Measurements from ENCODE around the gene MFN2. TPM values are rescaled to one million over a fixed set of nuclear protein-coding genes. Genes with fewer than 3 reads are reported as not detected.
A peak's percentile ranks its signal among the peaks of the same experiment; 100 is the strongest.

Gene MFN2
- total RNA-seq, 1 donor from 2014 or later, result 37.6 TPM

DNA sequence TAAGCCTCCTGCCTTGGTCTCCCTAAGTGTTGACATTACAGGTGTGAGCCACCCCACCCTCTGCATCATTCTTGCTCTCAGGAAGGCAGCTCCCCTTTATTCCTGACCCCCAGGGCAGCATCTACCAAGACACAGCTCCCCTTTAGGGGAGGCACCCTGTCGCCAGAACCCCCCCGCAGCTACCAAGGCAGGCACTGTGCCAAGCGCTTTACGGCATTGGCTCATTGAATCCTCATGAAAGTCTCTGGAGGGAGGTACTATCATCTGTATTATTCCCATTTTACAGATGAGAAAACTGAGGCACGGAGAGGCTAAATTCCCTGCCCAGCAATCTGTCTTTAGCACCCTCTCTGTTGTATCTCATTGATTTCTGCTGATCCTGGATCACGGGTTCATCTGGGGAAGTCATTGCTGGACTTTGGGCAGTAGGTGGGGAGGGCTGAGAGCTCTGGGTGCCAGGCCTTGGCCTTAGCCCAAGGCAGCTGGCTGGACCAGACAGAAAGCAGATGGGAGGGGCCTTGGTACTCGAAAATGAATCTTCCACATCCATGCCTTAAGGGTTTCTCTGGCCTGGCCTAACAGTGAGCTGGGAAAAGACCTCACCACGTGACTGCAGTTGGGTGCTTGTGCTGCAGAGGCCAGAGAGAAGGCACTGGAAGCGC, 39.9 kb upstream of the MFN2 start:
- Histone ChIP-seq H3K27me3 (ENCODE audit: control insufficient read depth in 3 of 3, insufficient read depth in 3 of 3, low read length in 3 of 3) (no peaks in the 10 kb centered on the region), H3K4me3 (ENCODE audit: low read length in 3 of 3) (no peak overlapping the region), H3K9me3 (ENCODE audit: control insufficient read depth in 3 of 3, low read length in 3 of 3) (no peaks in the 10 kb centered on the region), H3K27ac (ENCODE audit: low read depth, low read length) (no peak overlapping the region), H3K36me3 (ENCODE audit: control insufficient read depth in 3 of 3, insufficient read depth in 3 of 3, low read length in 3 of 3) (peaks cover 2 to 3% (median 3%) of the 10 kb centered on the region in 3 donors), H3K4me1 (ENCODE audit: control insufficient read depth in 3 of 3, insufficient read depth in 3 of 3, low read length in 3 of 3) (peaks cover 48 to 59% (median 59%) of the 10 kb centered on the region in 3 donors), H3K9ac (ENCODE audit: low read depth in 1 of 3, low read length in 3 of 3) (peak overlapping the region in 1 of 3 donors; percentile 28)

DNA sequence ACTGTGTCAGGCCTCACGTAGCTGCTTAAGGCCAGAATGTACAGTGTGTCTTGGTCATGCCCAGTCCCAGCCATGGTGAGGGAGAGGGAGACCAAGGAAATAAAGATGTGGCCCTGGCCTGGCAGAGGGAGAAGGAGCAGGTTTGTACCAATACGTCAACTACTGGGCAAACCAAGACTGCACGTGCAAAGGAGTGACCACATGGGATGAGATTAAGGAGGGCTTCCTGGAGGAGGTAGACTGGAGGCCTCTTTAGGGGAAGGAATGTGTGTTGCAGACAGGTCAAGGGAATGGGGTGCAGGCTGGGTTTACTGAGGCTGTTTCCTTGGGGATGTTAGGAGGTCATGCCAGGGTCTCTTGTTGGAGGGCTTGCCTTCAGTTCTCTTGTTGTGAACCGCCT, 38.0 kb upstream of the MFN2 start:
- Histone ChIP-seq H3K9me3 (ENCODE audit: control insufficient read depth in 3 of 3, low read length in 3 of 3) (no peaks in the 10 kb centered on the region), H3K4me1 (ENCODE audit: control insufficient read depth in 3 of 3, insufficient read depth in 3 of 3, low read length in 3 of 3) (peaks cover 43 to 49% (median 49%) of the 10 kb centered on the region in 3 donors), H3K36me3 (ENCODE audit: control insufficient read depth in 3 of 3, insufficient read depth in 3 of 3, low read length in 3 of 3) (peaks cover 2 to 3% (median 3%) of the 10 kb centered on the region in 3 donors), H3K9ac (ENCODE audit: low read depth in 1 of 3, low read length in 3 of 3) (no peak overlapping the region), H3K4me3 (ENCODE audit: low read length in 3 of 3) (no peak overlapping the region), H3K27me3 (ENCODE audit: control insufficient read depth in 3 of 3, insufficient read depth in 3 of 3, low read length in 3 of 3) (no peaks in the 10 kb centered on the region), H3K27ac (ENCODE audit: low read depth, low read length) (no peak overlapping the region)

DNA sequence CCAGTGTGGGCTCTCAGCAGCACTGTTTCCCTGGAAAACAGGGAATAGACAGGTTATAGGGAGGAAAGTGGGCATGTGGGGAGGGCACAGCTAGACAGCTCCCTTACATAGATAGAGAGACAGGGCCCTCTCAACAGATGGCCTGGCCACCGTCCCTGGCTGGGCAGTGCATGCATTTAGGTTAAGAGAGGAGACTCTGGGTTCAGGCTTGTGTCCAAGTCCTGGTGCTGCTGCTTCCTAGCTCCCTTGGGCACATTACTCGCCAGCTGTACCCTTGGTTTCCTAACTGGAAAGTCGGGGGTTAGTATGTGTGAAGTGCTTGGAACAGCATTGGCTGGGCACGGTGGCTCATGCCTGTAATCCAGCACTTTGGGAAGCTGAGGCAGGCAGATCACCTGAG, 36.6 kb upstream of the MFN2 start:
- no peaks in the 10 kb centered on the region for H3K27me3 ChIP-seq (ENCODE audit: control insufficient read depth in 3 of 3, insufficient read depth in 3 of 3, low read length in 3 of 3)
- H3K4me3 ChIP-seq (ENCODE audit: low read length in 3 of 3), result peak overlapping the region in 1 of 3 donors; percentile 17
- no peaks in the 10 kb centered on the region for H3K9me3 ChIP-seq (ENCODE audit: control insufficient read depth in 3 of 3, low read length in 3 of 3)
- H3K27ac ChIP-seq (ENCODE audit: low read depth, low read length), result peak overlapping the region; percentile 40
- H3K9ac ChIP-seq (ENCODE audit: low read depth in 1 of 3, low read length in 3 of 3), result peak overlapping the region in 2 of 3 donors; percentile 33 to 50
- H3K4me1 ChIP-seq (ENCODE audit: control insufficient read depth in 3 of 3, insufficient read depth in 3 of 3, low read length in 3 of 3), result peaks cover 35 to 39% (median 38%) of the 10 kb centered on the region in 3 donors
- H3K36me3 ChIP-seq (ENCODE audit: control insufficient read depth in 3 of 3, insufficient read depth in 3 of 3, low read length in 3 of 3), result peaks cover under 1 to 4% (median under 1%) of the 10 kb centered on the region in 3 donors

DNA sequence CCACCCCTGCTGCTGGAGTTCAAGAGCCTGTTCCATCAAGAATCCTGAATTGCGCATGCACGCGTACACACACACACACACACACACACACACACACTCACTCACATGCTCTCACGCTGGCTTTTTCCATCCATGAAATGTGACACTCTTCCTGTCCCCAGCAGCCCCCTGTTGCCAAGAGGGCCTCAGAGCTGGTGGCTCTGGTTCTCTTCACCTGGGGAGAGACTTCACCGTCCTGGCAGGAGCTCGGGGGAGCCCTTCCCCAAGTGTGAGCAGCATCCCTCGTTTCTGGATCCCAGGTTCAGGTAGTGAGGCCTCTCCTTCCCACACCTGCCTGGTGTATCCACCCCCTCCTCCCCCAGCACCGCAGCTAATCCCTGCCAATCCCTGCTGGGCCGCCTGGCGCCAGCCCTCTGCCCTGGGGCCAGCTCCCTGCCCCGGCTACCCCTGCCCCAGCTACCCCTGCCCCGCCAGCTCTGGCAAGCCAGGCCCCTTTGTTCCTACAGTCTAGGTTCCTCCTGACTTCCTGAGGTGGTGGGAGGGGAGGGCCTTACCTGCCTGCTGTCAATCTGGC, 35.8 kb upstream of the MFN2 start:
- Histone ChIP-seq H3K36me3 (ENCODE audit: control insufficient read depth in 3 of 3, insufficient read depth in 3 of 3, low read length in 3 of 3) (peaks cover 3 to 8% (median 4%) of the 10 kb centered on the region in 3 donors), H3K27ac (ENCODE audit: low read depth, low read length) (peak overlapping the region; percentile 49)

DNA sequence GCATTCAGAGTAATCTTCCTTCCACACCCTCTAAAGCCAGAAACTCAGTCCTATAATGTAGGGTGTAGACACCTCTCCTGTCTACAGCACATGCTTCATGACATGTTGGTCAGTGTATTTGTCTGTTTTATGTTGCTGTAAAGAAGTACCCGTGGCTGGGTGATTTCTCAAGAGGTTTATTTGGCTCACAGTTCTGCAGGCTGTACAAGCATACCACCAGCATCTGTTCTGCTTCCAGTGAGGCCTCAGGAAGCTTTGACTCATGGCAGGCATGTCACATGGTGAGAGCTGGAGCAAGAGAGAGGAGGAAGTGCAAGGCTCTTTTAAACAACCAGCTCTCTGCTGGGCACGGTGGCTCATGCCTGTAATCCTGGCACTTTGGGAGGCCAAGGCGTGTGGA, 33.6 kb upstream of the MFN2 start:
- no peak overlapping the region for H3K9ac ChIP-seq (ENCODE audit: low read depth in 1 of 3, low read length in 3 of 3)
- H3K27me3 ChIP-seq (ENCODE audit: control insufficient read depth in 3 of 3, insufficient read depth in 3 of 3, low read length in 3 of 3), result no peaks in the 10 kb centered on the region
- H3K9me3 ChIP-seq (ENCODE audit: control insufficient read depth in 3 of 3, low read length in 3 of 3), result peaks cover 0 to 3% (median 0%) of the 10 kb centered on the region in 3 donors
- no peak overlapping the region for H3K27ac ChIP-seq (ENCODE audit: low read depth, low read length)
- H3K36me3 ChIP-seq (ENCODE audit: control insufficient read depth in 3 of 3, insufficient read depth in 3 of 3, low read length in 3 of 3), result peaks cover 15 to 21% (median 15%) of the 10 kb centered on the region in 3 donors
- no peak overlapping the region for H3K4me3 ChIP-seq (ENCODE audit: low read length in 3 of 3)
- H3K4me1 ChIP-seq (ENCODE audit: control insufficient read depth in 3 of 3, insufficient read depth in 3 of 3, low read length in 3 of 3), result peaks cover 16 to 21% (median 20%) of the 10 kb centered on the region in 3 donors

More for the DNA sequence above, 35.8 kb upstream of the MFN2 start:
- peak overlapping the region in 1 of 3 donors; percentile 54 for H3K9ac ChIP-seq (ENCODE audit: low read depth in 1 of 3, low read length in 3 of 3)
- H3K9me3 ChIP-seq (ENCODE audit: control insufficient read depth in 3 of 3, low read length in 3 of 3), result peaks cover 0 to 3% (median 0%) of the 10 kb centered on the region in 3 donors
- H3K4me1 ChIP-seq (ENCODE audit: control insufficient read depth in 3 of 3, insufficient read depth in 3 of 3, low read length in 3 of 3), result peaks cover 28 to 35% (median 30%) of the 10 kb centered on the region in 3 donors
- peak overlapping the region in 1 of 3 donors; percentile 22 for H3K4me3 ChIP-seq (ENCODE audit: low read length in 3 of 3)
- H3K27me3 ChIP-seq (ENCODE audit: control insufficient read depth in 3 of 3, insufficient read depth in 3 of 3, low read length in 3 of 3), result no peaks in the 10 kb centered on the region

DNA sequence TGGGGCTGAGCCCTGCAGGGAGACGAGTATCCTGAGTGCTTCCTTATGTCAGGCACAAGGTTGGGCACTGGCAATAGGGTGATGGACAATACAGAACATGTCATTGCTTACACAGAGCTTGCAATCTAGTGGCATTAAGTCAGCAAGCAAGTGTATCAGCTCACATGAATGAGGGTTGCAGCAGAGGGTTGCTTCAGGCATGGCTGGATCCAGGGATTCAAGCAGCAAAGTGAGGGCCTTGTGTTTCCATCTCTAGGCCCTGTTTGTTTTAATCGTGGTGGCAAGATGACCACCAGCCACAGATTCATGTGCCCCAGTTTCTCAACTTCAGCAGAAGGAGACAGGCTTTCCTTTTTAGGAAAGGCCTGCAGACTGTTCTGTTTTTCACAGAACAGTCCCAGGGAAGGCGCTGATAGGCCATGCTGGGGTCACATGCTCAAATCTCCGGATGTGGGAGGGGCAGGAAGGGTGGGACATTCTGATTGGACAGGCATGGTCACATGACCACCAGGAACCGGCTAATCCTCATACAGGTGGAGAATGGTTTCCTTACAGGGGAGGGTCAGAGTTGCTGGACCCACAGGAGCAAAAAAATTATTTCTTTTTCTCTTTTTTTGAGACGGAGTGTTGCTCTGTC, 31.3 kb upstream of the MFN2 start:
- Histone ChIP-seq H3K4me3 (ENCODE audit: low read length in 3 of 3) (no peak overlapping the region), H3K4me1 (ENCODE audit: control insufficient read depth in 3 of 3, insufficient read depth in 3 of 3, low read length in 3 of 3) (peaks cover 9 to 13% (median 13%) of the 10 kb centered on the region in 3 donors), H3K9ac (ENCODE audit: low read depth in 1 of 3, low read length in 3 of 3) (no peak overlapping the region), H3K36me3 (ENCODE audit: control insufficient read depth in 3 of 3, insufficient read depth in 3 of 3, low read length in 3 of 3) (peaks cover 16 to 25% (median 20%) of the 10 kb centered on the region in 3 donors), H3K9me3 (ENCODE audit: control insufficient read depth in 3 of 3, low read length in 3 of 3) (peaks cover 0 to 3% (median 0%) of the 10 kb centered on the region in 3 donors), H3K27ac (ENCODE audit: low read depth, low read length) (no peak overlapping the region), H3K27me3 (ENCODE audit: control insufficient read depth in 3 of 3, insufficient read depth in 3 of 3, low read length in 3 of 3) (no peaks in the 10 kb centered on the region)

DNA sequence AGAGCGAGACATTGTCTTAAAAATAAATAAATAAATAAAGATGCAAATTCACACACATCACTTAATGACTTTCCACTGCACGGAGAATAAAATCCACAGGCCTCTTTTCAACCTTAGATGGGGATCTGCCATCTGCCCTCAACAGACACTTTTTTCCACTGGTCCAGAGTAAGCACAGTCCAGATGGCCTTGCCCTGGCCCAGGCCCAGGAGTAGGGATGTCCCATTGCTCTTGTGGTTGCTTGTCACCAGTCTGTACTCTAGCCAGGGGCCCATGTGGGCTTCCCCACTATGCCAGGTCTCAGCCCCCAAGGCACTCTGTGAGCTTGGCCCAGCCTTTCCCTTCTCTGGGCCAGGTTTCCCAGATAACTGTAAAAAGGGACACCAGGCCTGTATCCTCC, 28.3 kb upstream of the MFN2 start:
- Histone ChIP-seq H3K4me1 (ENCODE audit: control insufficient read depth in 3 of 3, insufficient read depth in 3 of 3, low read length in 3 of 3) (peaks cover 0 to 4% (median 0%) of the 10 kb centered on the region in 3 donors), H3K27ac (ENCODE audit: low read depth, low read length) (no peak overlapping the region), H3K36me3 (ENCODE audit: control insufficient read depth in 3 of 3, insufficient read depth in 3 of 3, low read length in 3 of 3) (peaks cover 30 to 40% (median 36%) of the 10 kb centered on the region in 3 donors), H3K9ac (ENCODE audit: low read depth in 1 of 3, low read length in 3 of 3) (no peak overlapping the region), H3K9me3 (ENCODE audit: control insufficient read depth in 3 of 3, low read length in 3 of 3) (peaks cover 0 to 3% (median 0%) of the 10 kb centered on the region in 3 donors), H3K27me3 (ENCODE audit: control insufficient read depth in 3 of 3, insufficient read depth in 3 of 3, low read length in 3 of 3) (no peaks in the 10 kb centered on the region), H3K4me3 (ENCODE audit: low read length in 3 of 3) (no peak overlapping the region)

DNA sequence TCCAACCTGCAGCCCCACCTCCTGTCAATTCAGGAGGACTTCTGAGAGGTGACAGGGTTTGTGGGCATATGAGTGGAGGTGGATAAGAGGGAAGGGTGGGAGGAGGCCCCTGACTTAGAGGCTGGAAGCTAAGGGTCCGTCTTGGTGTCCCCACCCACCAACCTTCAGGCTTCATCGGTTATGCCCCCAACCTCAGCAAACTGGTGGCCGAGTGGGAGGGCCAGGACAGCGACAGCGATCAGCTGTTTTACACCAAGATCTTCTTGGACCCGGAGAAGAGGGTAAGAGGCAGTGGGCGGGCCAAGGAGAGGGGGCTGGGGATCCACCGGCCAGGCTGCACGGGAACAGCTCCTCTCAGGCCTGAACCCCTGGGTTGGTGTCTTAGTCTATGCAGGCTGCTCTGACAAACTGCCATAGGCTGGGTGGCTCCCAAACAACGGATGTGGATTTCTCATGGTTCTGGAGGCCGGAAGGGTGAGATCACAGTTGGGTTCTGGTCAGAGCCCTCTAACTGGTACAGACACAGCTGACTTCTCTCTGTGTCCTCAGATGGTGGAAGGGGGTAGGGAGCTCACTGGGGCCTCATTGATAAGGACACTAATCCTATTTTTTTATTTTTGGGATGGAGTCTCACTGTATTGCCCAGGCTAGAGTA, 27.7 kb upstream of the MFN2 start:
- peaks cover 0 to 2% (median 0%) of the 10 kb centered on the region in 3 donors for H3K4me1 ChIP-seq (ENCODE audit: control insufficient read depth in 3 of 3, insufficient read depth in 3 of 3, low read length in 3 of 3)
- H3K27ac ChIP-seq (ENCODE audit: low read depth, low read length), result no peak overlapping the region
- no peaks in the 10 kb centered on the region for H3K27me3 ChIP-seq (ENCODE audit: control insufficient read depth in 3 of 3, insufficient read depth in 3 of 3, low read length in 3 of 3)
- peaks cover 33 to 46% (median 41%) of the 10 kb centered on the region in 3 donors for H3K36me3 ChIP-seq (ENCODE audit: control insufficient read depth in 3 of 3, insufficient read depth in 3 of 3, low read length in 3 of 3)
- no peak overlapping the region for H3K4me3 ChIP-seq (ENCODE audit: low read length in 3 of 3)
- H3K9me3 ChIP-seq (ENCODE audit: control insufficient read depth in 3 of 3, low read length in 3 of 3), result peaks cover 0 to 3% (median 0%) of the 10 kb centered on the region in 3 donors
- no peak overlapping the region for H3K9ac ChIP-seq (ENCODE audit: low read depth in 1 of 3, low read length in 3 of 3)

DNA sequence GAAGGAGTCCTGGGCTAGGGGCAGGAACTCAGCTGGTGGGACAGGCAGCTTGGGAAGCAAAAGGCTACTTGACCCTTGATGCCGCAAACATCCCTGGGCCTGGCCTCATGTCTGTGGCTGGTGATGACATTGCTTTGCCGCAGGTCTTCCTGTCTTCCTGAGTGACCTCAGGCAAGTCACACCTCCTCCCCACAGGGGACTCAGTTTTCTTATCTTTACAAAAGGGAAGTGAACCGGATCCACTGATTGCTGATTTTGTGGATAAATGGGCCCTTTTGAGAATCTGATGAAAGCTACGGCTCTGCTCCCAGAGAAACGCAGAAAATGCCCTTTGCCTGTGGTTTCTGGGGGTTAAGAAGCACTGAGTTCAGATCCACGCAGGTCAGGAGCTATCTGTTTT, 25.0 kb upstream of the MFN2 start:
- Histone ChIP-seq H3K9me3 (ENCODE audit: control insufficient read depth in 3 of 3, low read length in 3 of 3) (no peaks in the 10 kb centered on the region), H3K27me3 (ENCODE audit: control insufficient read depth in 3 of 3, insufficient read depth in 3 of 3, low read length in 3 of 3) (no peaks in the 10 kb centered on the region), H3K27ac (ENCODE audit: low read depth, low read length) (no peak overlapping the region), H3K9ac (ENCODE audit: low read depth in 1 of 3, low read length in 3 of 3) (no peak overlapping the region), H3K36me3 (ENCODE audit: control insufficient read depth in 3 of 3, insufficient read depth in 3 of 3, low read length in 3 of 3) (peaks cover 30 to 46% (median 45%) of the 10 kb centered on the region in 3 donors), H3K4me3 (ENCODE audit: low read length in 3 of 3) (no peak overlapping the region), H3K4me1 (ENCODE audit: control insufficient read depth in 3 of 3, insufficient read depth in 3 of 3, low read length in 3 of 3) (peaks cover 0 to 2% (median 0%) of the 10 kb centered on the region in 3 donors)

All from skeletal muscle tissue (tissue), 4 donors.